Measurements from ENCODE around the gene YEATS2. TPM values are rescaled to one million over a fixed set of nuclear protein-coding genes. Genes with fewer than 3 reads are reported as not detected.

Gene YEATS2
- total and polyA plus RNA-seq, 2 of the 4 experiments (the other 2 are of a cell fraction): 30.1 to 43.0 TPM

- Histone ChIP-seq H3K23ac (ENCODE audit: low read depth, low read length) (no peak overlapping the region), H3K4me3 (ENCODE audit: insufficient read depth, low read depth, low read length) (no peak overlapping the region), H3K9me3 (ENCODE audit: control insufficient read depth, insufficient read depth, low read length) (no peaks in the 10 kb centered on the region), H2BK20ac (ENCODE audit: low read depth, low read length) (no peak overlapping the region), H3K4ac (ENCODE audit: low read depth, low read length) (no peak overlapping the region), H3K36me3 (ENCODE audit: control insufficient read depth, insufficient read depth, low read length) (peaks cover 39% of the 10 kb centered on the region), H4K5ac (ENCODE audit: low read depth, low read length) (no peak overlapping the region), H3K27ac (ENCODE audit: insufficient read depth, low read length) (no peak overlapping the region), H2AK9ac (replicated peaks; ENCODE audit: low read depth, low read length, poor library complexity) (no peak overlapping the region), H3K4me2 (ENCODE audit: low read depth, low read length) (no peak overlapping the region), H3K27me3 (ENCODE audit: control insufficient read depth, insufficient read depth, low read length) (no peaks in the 10 kb centered on the region), H3K56ac (ENCODE audit: extremely low read depth, insufficient read depth, low read length) (no peak overlapping the region), H4K20me1 (ENCODE audit: insufficient read depth, low read length) (peaks cover 10% of the 10 kb centered on the region), H3K14ac (replicated peaks; ENCODE audit: low read depth, low read length) (no peak overlapping the region), H3K9me1 (ENCODE audit: insufficient read depth, low read length) (no peaks in the 10 kb centered on the region), H2AK5ac (ENCODE audit: low read depth, low read length) (no peak overlapping the region), H2BK120ac (ENCODE audit: low read depth, low read length) (no peak overlapping the region), H3K9ac (ENCODE audit: low read depth, low read length) (no peak overlapping the region), H3K4me1 (ENCODE audit: control insufficient read depth, insufficient read depth, low read length) (no peaks in the 10 kb centered on the region), H3K18ac (ENCODE audit: low read depth, low read length) (no peak overlapping the region), H4K8ac (ENCODE audit: low read depth in 2 of 2, low read length in 2 of 2) (no peak overlapping the region), H2AFZ (replicated peaks; ENCODE audit: low read length, poor library complexity) (no peak overlapping the region), H2BK5ac (ENCODE audit: low read depth, low read length, poor library complexity, severe bottlenecking) (no peak overlapping the region), H3K79me1 (ENCODE audit: low read depth in 1 of 2, low read length in 2 of 2) (peaks cover 5 to 12% of the 10 kb centered on the region in 2 experiments; a peak in 2 of 4 replicates), H4K91ac (ENCODE audit: insufficient read depth, low read depth, low read length) (no peak overlapping the region), H2BK15ac (ENCODE audit: low read depth, low read length) (no peak overlapping the region)
- POLR2A ChIA-PET (ENCODE audit: unreplicated experiment): no interaction called here
- WGBS, 2 experiments (ENCODE audit: extremely low coverage in 2 of 2, insufficient read length in 1 of 2): 95% methylated on average over 5 of the region's 9 CpGs; no CpG with 5 or more reads in 1 of the 2 experiments
- intact Hi-C loops (cut with micrococcal nuclease) (no loop called here), dilution Hi-C loops (cut with HindIII; ENCODE audit: low sequenced_read_pairs, unreplicated experiment) (no loop called here), in situ Hi-C loops (cut with MboI; ENCODE audit: low sequenced_read_pairs) (no loop called here)
- BruUV-seq (replicated peaks): no TSS peak
- TF ChIP-seq MAFK (IDR thresholded peaks at IDR 0.05; ENCODE audit: low read depth, low read length): no peak
- TF ChIP-seq RCOR1 (IDR thresholded peaks at IDR 0.05; ENCODE audit: insufficient replicate concordance, low read length): no peak
- TF ChIP-seq POLR2A (IDR thresholded peaks at IDR 0.05; ENCODE audit: low read depth, low read length): no peak
- no peak for DNase-seq
- ATAC-seq (ENCODE audit: low read depth): no peak
- CTCF ChIA-PET: no interaction called here
Observed at GRCh38 chr3:183830187-183830586, 132.6 kb downstream of the YEATS2 start.

Measured in IMR-90 (cell line).